HCT116 (cell line): Measurements from ENCODE around the gene GSTM4. TPM values are rescaled to one million over a fixed set of nuclear protein-coding genes. Genes with fewer than 3 reads are reported as not detected.

Experiments used
- ATAC-seq: fragments of 200-7000 bp; cut with Tn5 transposase; 2 replicates; pipeline ENCODE4 v1.9.1; 2020; ENCODE audit warnings: mild to moderate bottlenecking, moderate library complexity
- BruUV-seq: library from RNA; stranded (reverse); fragments of 400-500 nt; replicated peaks from 2 replicates; lab custom pipeline; 2021; lab: Mats Ljungman, UMichigan
- CTCF ChIA-PET: fragments of 300-600 bp; sonication (Branson Sonifier 250); formaldehyde crosslinking; loops from one replicate; lab custom pipeline; 2021; ENCODE audit warnings: antibody characterized with exemption; lab: Charles Lee
- POLR2A ChIA-PET: fragments of 300-600, 350-600 bp; sonication (Branson Sonifier 250); formaldehyde crosslinking; loops from one replicate; lab custom pipeline; 2021; ENCODE audit warnings: antibody characterized with exemption; lab: Charles Lee
- RAD21 ChIA-PET, 2 experiments: fragments of 300-600 bp; sonication (Branson Sonifier 250); formaldehyde crosslinking; loops; one replicate each; lab custom pipeline; 2023; ENCODE audit warnings: low total read pairs in 2 of 2; ENCODE audit not compliant: uncharacterized antibody in 2 of 2, unreplicated experiment in 2 of 2, low non-redundant PET in 1 of 2; lab: Charles Lee
- DNase-seq: peaks from one replicate; pipeline ENCODE4 v3.0.0-alpha.2; 2010; ENCODE audit warnings: low read depth, low spot score
- H2AFZ ChIP-seq: fragments of 200-600 bp; shearing (Covaris generic), sonication (generic); 2 replicates; pipeline ENCODE4 v1.6.1; 2017; ENCODE audit warnings: low read depth, mixed run types, mixed read lengths, antibody characterized with exemption, low read length; ENCODE audit not compliant: poor library complexity, severe bottlenecking
- H3K27ac ChIP-seq: 2 replicates; pipeline ENCODE4 v1.5.1; 2012; ENCODE audit warnings: low read depth, low read length
- H3K27me3 ChIP-seq: fragments of 200-600 bp; sonication (generic); 2 replicates; pipeline ENCODE4 v1.6.1; 2016; ENCODE audit warnings: mixed run types, low read length, mixed read lengths; ENCODE audit not compliant: insufficient read depth
- H3K36me3 ChIP-seq, 2 experiments: fragments of 200-500 bp in 1 of 2; fragments of 200-600 bp in 1 of 2; sonication (Bioruptor generic) in 1 of 2; sonication (generic) in 1 of 2; 2 replicates each; pipeline versions ENCODE4 v1.5.1 to v1.6.1; 2014 to 2016; ENCODE audit warnings: low read length in 2 of 2, inconsistent platforms in 1 of 2, mixed read lengths in 1 of 2, mixed run types in 1 of 2; ENCODE audit not compliant: insufficient read depth in 2 of 2, control insufficient read depth in 1 of 2
- H3K4me1 ChIP-seq, 2 experiments: fragments of 200-600 bp in 1 of 2; sonication (generic) in 1 of 2; 2 replicates each; pipeline versions ENCODE4 v1.5.1 to v1.6.1; 2012 to 2017; ENCODE audit warnings: low read length in 2 of 2, inconsistent platforms in 1 of 2, mild to moderate bottlenecking in 1 of 2, mixed read lengths in 1 of 2, mixed run types in 1 of 2, moderate library complexity in 1 of 2; ENCODE audit not compliant: insufficient read depth in 2 of 2, control insufficient read depth in 1 of 2
- H3K4me2 ChIP-seq: fragments of 200-600 bp; sonication (generic); 2 replicates; pipeline ENCODE4 v1.6.1; 2017; ENCODE audit warnings: mixed run types, low read length, mixed read lengths
- H3K4me3 ChIP-seq, 2 experiments: fragments of 200-600 bp in 1 of 2; sonication (generic) in 1 of 2; replicated peaks in 1 of 2; 2 replicates each; pipeline ENCODE4 v1.5.1; 2011 to 2016; ENCODE audit warnings: low read length in 2 of 2, control low read depth in 1 of 2, low read depth in 1 of 2, mild to moderate bottlenecking in 1 of 2, mixed read lengths in 1 of 2, mixed run types in 1 of 2
- H3K79me2 ChIP-seq: fragments of 200-600 bp; sonication (generic); 2 replicates; pipeline ENCODE4 v1.6.1; 2017; ENCODE audit warnings: mild to moderate bottlenecking, mixed run types, low read length, moderate library complexity, mixed read lengths; ENCODE audit not compliant: insufficient read depth
- H3K9ac ChIP-seq: fragments of 200-600 bp; sonication (generic); 2 replicates; pipeline ENCODE4 v1.6.1; 2016; ENCODE audit warnings: low read length, mixed read lengths
- H3K9me2 ChIP-seq: fragments of 200-600 bp; sonication (generic), shearing (Covaris generic); 2 replicates; pipeline ENCODE4 v1.6.1; 2017; ENCODE audit warnings: mixed run types, mild to moderate bottlenecking, moderate library complexity; ENCODE audit not compliant: insufficient read depth
- H3K9me3 ChIP-seq, 2 experiments: fragments of 200-500 bp in 1 of 2; fragments of 200-600 bp in 1 of 2; sonication (Bioruptor generic) in 1 of 2; sonication (generic) in 1 of 2; 2 replicates each; pipeline ENCODE4 v1.6.1; 2014 to 2017; ENCODE audit warnings: low read length in 2 of 2, mixed read lengths in 2 of 2, inconsistent platforms in 1 of 2, low read depth in 1 of 2, mild to moderate bottlenecking in 1 of 2, mixed run types in 1 of 2, moderate library complexity in 1 of 2; ENCODE audit not compliant: control insufficient read depth in 1 of 2, insufficient read depth in 1 of 2
- H4K20me1 ChIP-seq: fragments of 200-600 bp; sonication (generic), shearing (Covaris generic); 2 replicates; pipeline ENCODE4 v1.6.1; 2017; ENCODE audit warnings: mixed run types, mild to moderate bottlenecking, moderate library complexity; ENCODE audit not compliant: insufficient read depth
- CBX3 ChIP-seq: IDR thresholded peaks from 2 replicates; pipeline ENCODE4 v1.6.1; 2012; ENCODE audit warnings: low read depth
- CEBPB ChIP-seq: IDR thresholded peaks from 2 replicates; pipeline ENCODE4 v1.6.1; 2012; ENCODE audit warnings: low read depth
- CTCF ChIP-seq, 3 experiments: fragments of 200-600 bp in 1 of 3; sonication (generic) in 1 of 3; IDR thresholded peaks in 2 of 3; conservative IDR thresholded peaks in 1 of 3; 2 replicates each; pipeline ENCODE4 v1.5.1; 2012 to 2017; ENCODE audit warnings: low read depth in 2 of 3, low read length in 2 of 3, antibody characterized with exemption in 1 of 3, borderline replicate concordance in 1 of 3, control low read depth in 1 of 3, mild to moderate bottlenecking in 1 of 3, mixed read lengths in 1 of 3, mixed run types in 1 of 3, moderate library complexity in 1 of 3; ENCODE audit not compliant: insufficient read depth in 1 of 3
- FOSL1 ChIP-seq: IDR thresholded peaks from 2 replicates; pipeline ENCODE4 v1.6.1; 2012; ENCODE audit warnings: low read depth
- POLR2A ChIP-seq: IDR thresholded peaks from 2 replicates; pipeline ENCODE4 v1.7.0; 2011; ENCODE audit warnings: borderline replicate concordance; ENCODE audit not compliant: insufficient read depth, insufficient read length; ENCODE audit errors: extremely low read depth
- REST ChIP-seq: IDR thresholded peaks from 2 replicates; pipeline ENCODE4 v1.6.1; 2012; ENCODE audit warnings: low read depth
- SP1 ChIP-seq: IDR thresholded peaks from 2 replicates; pipeline ENCODE4 v1.6.1; 2012; ENCODE audit warnings: low read depth
- SRF ChIP-seq: IDR thresholded peaks from 2 replicates; pipeline ENCODE4 v1.6.1; 2012; ENCODE audit warnings: low read depth
- ZBTB33 ChIP-seq: IDR thresholded peaks from 2 replicates; pipeline ENCODE4 v1.6.1; 2011; ENCODE audit warnings: mild to moderate bottlenecking, low read length, moderate library complexity; ENCODE audit not compliant: insufficient replicate concordance; ENCODE audit errors: extremely low read depth
- ZNF274 ChIP-seq: fragments of 200-500 bp; sonication (Bioruptor generic); IDR thresholded peaks from 2 replicates; pipeline ENCODE4 v1.6.1; 2014; ENCODE audit warnings: mild to moderate bottlenecking, low read depth, low read length, inconsistent platforms
- intact Hi-C: fragments of 100-400 bp; cut with micrococcal nuclease; formaldehyde crosslinking; loops from 2 replicates; pipeline ENCODE4 v1.10.0; 2022
- total RNA-seq: library from RNA; stranded (reverse); gene quantifications from one replicate; pipeline ENCODE4 v1.2.1, GENCODE V29; 2021; ENCODE audit not compliant: unreplicated experiment

Gene GSTM4
- total RNA-seq, 1 experiment from 2014 or later, result 15.9 TPM

GRCh38 chr1:109631513-109632505 lies 24.1 kb upstream of the GSTM4 start:
- CTCF ChIA-PET, result interaction anchor here (1.3 to 4.1 kb wide), 4 partner anchors 8 to 353 kb away, joined by 8 to 35 read pairs (median 18); partner anchors contain the start of genes AHCYL1 and GNAI3
- Histone ChIP-seq H3K79me2 (no peaks in the 10 kb centered on the region), H3K4me3 (no peak overlapping the region), H3K4me1 (peaks cover 10 to 19% of the 10 kb centered on the region in 2 experiments), H3K4me2 (no peak overlapping the region), H3K36me3 (peaks cover 6 to 20% of the 10 kb centered on the region in 2 experiments; a peak in 3 of 4 replicates), H3K27ac (no peak overlapping the region), H3K9me2 (no peaks in the 10 kb centered on the region), H3K27me3 (no peaks in the 10 kb centered on the region), H2AFZ (no peak overlapping the region), H3K9me3 (no peaks in the 10 kb centered on the region), H4K20me1 (no peaks in the 10 kb centered on the region), H3K9ac (no peak overlapping the region)
- RAD21 ChIA-PET, result interaction anchor here in 1 of 2 experiments (0.9 kb wide), 1 partner anchor 8 kb away, joined by 4 read pairs; no protein-coding TSS in a partner anchor
- DNase-seq (no peak), ATAC-seq (no peak)
- intact Hi-C loops, result no loop called here
- POLR2A ChIA-PET, result no interaction called here
- no peak for TF ChIP-seq POLR2A
- TF ChIP-seq CTCF (IDR thresholded peaks at IDR 0.05 in 2 of 3, conservative IDR thresholded peaks at IDR 0.05 in 1 of 3; ENCODE audit: borderline replicate concordance in 1 of 3, insufficient read depth in 1 of 3, low read depth in 2 of 3, low read length in 2 of 3), result no peak
- TF ChIP-seq ZNF274, result no peak
- TF ChIP-seq ZBTB33, result no peak
- no peak for TF ChIP-seq SRF
- TF ChIP-seq SP1, result no peak
- no peak for TF ChIP-seq CBX3
- no peak for TF ChIP-seq CEBPB
- TF ChIP-seq REST, result no peak
- no peak for TF ChIP-seq FOSL1
- no TSS peak for BruUV-seq
